Smooth muscle cell (in vitro differentiated cells): ENCODE results near the gene TENT5C. TPM values are rescaled to one million over a fixed set of nuclear protein-coding genes. Genes with fewer than 3 reads are reported as not detected.

Source experiments
- DNase-seq: peaks from one replicate; lab custom pipeline; 2025; ENCODE audit not compliant: unreplicated experiment; lab: John Stamatoyannopoulos, UW
- H2AFZ ChIP-seq: fragments of 200-600 bp; sonication (generic); 2 replicates; pipeline ENCODE4 v1.6.0; 2016; ENCODE audit warnings: antibody characterized with exemption, low read depth, mild to moderate bottlenecking
- H3F3A ChIP-seq: fragments of 200-600 bp; sonication (generic); 2 replicates; pipeline ENCODE4 v1.6.0; 2017; ENCODE audit warnings: antibody characterized with exemption, low read depth
- H3K27ac ChIP-seq: fragments of 200-600 bp; sonication (generic); 2 replicates; pipeline ENCODE4 v1.5.1; 2016; ENCODE audit warnings: low read depth, mild to moderate bottlenecking
- H3K27me3 ChIP-seq: fragments of 200-600 bp; sonication (generic); 2 replicates; pipeline ENCODE4 v1.6.1; 2016; ENCODE audit warnings: low read depth, mild to moderate bottlenecking
- H3K36me3 ChIP-seq: fragments of 200-600 bp; sonication (generic); 2 replicates; pipeline ENCODE4 v1.5.1; 2016; ENCODE audit warnings: low read depth
- H3K4me1 ChIP-seq: fragments of 200-600 bp; sonication (generic); 2 replicates; pipeline ENCODE4 v1.5.1; 2016; ENCODE audit warnings: low read depth
- H3K4me2 ChIP-seq: fragments of 200-600 bp; sonication (generic); 2 replicates; pipeline ENCODE4 v1.6.0; 2016; ENCODE audit warnings: mild to moderate bottlenecking
- H3K4me3 ChIP-seq: fragments of 200-600 bp; sonication (generic); 2 replicates; pipeline ENCODE4 v1.5.1; 2016; ENCODE audit warnings: mild to moderate bottlenecking
- H3K79me2 ChIP-seq: fragments of 200-600 bp; sonication (generic); 2 replicates; pipeline ENCODE4 v1.6.0; 2016; ENCODE audit warnings: low read depth, mild to moderate bottlenecking
- H3K9ac ChIP-seq: fragments of 200-600 bp; sonication (generic); 2 replicates; pipeline ENCODE4 v1.6.0; 2016; ENCODE audit warnings: low read depth
- H3K9me3 ChIP-seq: fragments of 200-600 bp; sonication (generic); replicated peaks from 2 replicates; pipeline ENCODE4 v1.5.1; 2016; ENCODE audit warnings: low read depth
- H4K20me1 ChIP-seq: fragments of 200-600 bp; sonication (generic); 2 replicates; pipeline ENCODE4 v1.6.0; 2016; ENCODE audit warnings: low read depth
- CTCF ChIP-seq: fragments of 200-600 bp; sonication (generic); IDR thresholded peaks from 2 replicates; pipeline ENCODE4 v1.5.1; 2017; ENCODE audit warnings: borderline replicate concordance, mild to moderate bottlenecking, antibody characterized with exemption; ENCODE audit not compliant: insufficient read depth, poor library complexity, severe bottlenecking
- WGBS: methylation state at CpG from one replicate; pipeline ENCODE4 v1.1.7; 2016; ENCODE audit warnings: low lambda C conversion rate; 5-methylcytosine and 5-hydroxymethylcytosine counted together
- polyA plus RNA-seq: library from polyadenylated mRNA; unstranded; fragments of >200 nt; fragmentation: Nextera tagmentation; extraction: Ambion mirVana; gene quantifications from 2 replicates; pipeline ENCODE4 v1.2.1, GENCODE V29; 2016
- total RNA-seq: library from RNA; depleted of rRNA; stranded (reverse); fragments of >200 nt; gene quantifications from 2 replicates; pipeline ENCODE4 v1.2.3, GENCODE V29; 2014

TENT5C gene
- total and polyA plus RNA-seq, 2 experiments from 2014 or later: 5.3 to 5.7 TPM

- no peak overlapping the region for H2AFZ ChIP-seq
- H3K4me2 ChIP-seq: no peak overlapping the region
- H3K79me2 ChIP-seq: no peaks in the 10 kb centered on the region
- no peaks in the 10 kb centered on the region for H3K27me3 ChIP-seq
- H3K27ac ChIP-seq: no peak overlapping the region
- WGBS: 95% methylated on average over 3 of the region's 3 CpGs
- no peak for TF ChIP-seq CTCF
- no peaks in the 10 kb centered on the region for H4K20me1 ChIP-seq
- no peaks in the 10 kb centered on the region for H3K9me3 ChIP-seq
- no peak overlapping the region for H3K4me3 ChIP-seq
- no peak overlapping the region for H3K9ac ChIP-seq
- no peaks in the 10 kb centered on the region for H3K36me3 ChIP-seq
- H3K4me1 ChIP-seq: peaks cover 9% of the 10 kb centered on the region
- H3F3A ChIP-seq: no peaks in the 10 kb centered on the region
- no peak for DNase-seq
Observed at GRCh38 chr1:117635805-117636204, 30.0 kb downstream of the TENT5C start.

DNA sequence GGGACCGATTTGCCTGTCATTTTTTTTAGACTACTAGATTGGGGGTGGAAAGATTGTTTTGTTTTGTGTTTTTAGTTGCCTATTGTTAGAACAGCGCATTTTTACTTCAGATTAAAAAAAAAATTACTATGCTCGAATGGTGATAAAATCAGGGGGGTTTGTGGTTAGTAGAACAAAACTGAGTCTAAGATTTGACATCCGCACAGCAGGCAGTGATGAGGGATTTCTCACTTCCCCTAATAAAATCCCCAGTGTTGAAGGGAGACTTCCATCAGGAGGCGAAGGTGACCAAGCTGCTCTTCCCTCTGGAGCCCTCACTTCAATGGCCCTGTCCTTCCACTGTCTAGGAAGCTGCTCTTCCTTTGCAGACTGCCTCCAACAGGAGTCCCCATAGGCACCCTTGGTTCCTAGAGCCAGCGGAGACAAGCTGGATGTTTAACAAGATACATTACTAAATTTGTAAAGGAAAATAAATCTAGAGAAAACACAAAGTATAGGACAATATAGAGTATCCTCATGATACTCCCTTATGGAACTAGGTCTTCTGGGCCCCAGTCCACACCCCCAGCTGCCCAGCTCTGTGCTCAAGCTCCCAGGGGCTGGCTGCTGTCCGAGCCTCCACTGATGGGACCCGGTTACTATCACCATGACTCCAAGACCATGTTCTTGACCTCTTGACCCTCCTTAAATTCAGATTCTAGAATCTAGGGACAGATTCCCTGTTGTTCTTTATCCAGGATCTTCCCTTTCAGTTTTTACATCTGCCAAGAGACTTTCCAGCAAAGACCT is 31.0 kb downstream of the TENT5C start:
- Histone ChIP-seq H3K4me3 (no peak overlapping the region), H3K36me3 (no peaks in the 10 kb centered on the region)
- 93% methylated on average over 8 of the region's 8 CpGs for WGBS

GRCh38 chr1:117638141-117638540 is 32.3 kb downstream of the TENT5C start:
- Histone ChIP-seq H3K4me1 (no peaks in the 10 kb centered on the region), H3K27me3 (no peaks in the 10 kb centered on the region), H3K79me2 (no peaks in the 10 kb centered on the region), H2AFZ (no peak overlapping the region), H3K27ac (no peak overlapping the region), H3K4me3 (no peak overlapping the region), H4K20me1 (no peaks in the 10 kb centered on the region), H3K9me3 (no peaks in the 10 kb centered on the region), H3K9ac (no peak overlapping the region), H3K36me3 (no peaks in the 10 kb centered on the region), H3F3A (no peaks in the 10 kb centered on the region), H3K4me2 (no peak overlapping the region)
- no peak for DNase-seq
- WGBS: 48% methylated on average over 1 of the region's 1 CpG
- TF ChIP-seq CTCF: no peak

More for the DNA sequence above, 31.0 kb downstream of the TENT5C start:
- Histone ChIP-seq H4K20me1 (no peaks in the 10 kb centered on the region), H3K4me1 (peaks cover 9% of the 10 kb centered on the region), H3F3A (no peaks in the 10 kb centered on the region), H3K4me2 (no peak overlapping the region), H2AFZ (no peak overlapping the region), H3K27ac (no peak overlapping the region), H3K79me2 (no peaks in the 10 kb centered on the region), H3K9me3 (no peaks in the 10 kb centered on the region), H3K27me3 (no peaks in the 10 kb centered on the region), H3K9ac (no peak overlapping the region)
- no peak for DNase-seq
- no peak for TF ChIP-seq CTCF

- Histone ChIP-seq H4K20me1 (no peaks in the 10 kb centered on the region), H3K27ac (no peak overlapping the region), H3K79me2 (no peaks in the 10 kb centered on the region), H2AFZ (no peak overlapping the region), H3K4me1 (no peaks in the 10 kb centered on the region), H3K9ac (no peak overlapping the region), H3K36me3 (no peaks in the 10 kb centered on the region), H3K27me3 (no peaks in the 10 kb centered on the region), H3K4me3 (no peak overlapping the region), H3K4me2 (no peak overlapping the region), H3K9me3 (no peaks in the 10 kb centered on the region), H3F3A (no peaks in the 10 kb centered on the region)
- DNase-seq: no peak
- WGBS: 98% methylated on average over 4 of the region's 4 CpGs
- TF ChIP-seq CTCF: no peak
Observed at GRCh38 chr1:117638759-117639158, 32.9 kb downstream of the TENT5C start.
